Stomach (tissue), 9 donors: ENCODE measurements around the gene TALDO1. TPM values are rescaled to one million over a fixed set of nuclear protein-coding genes. Genes with fewer than 3 reads are reported as not detected.

Experiments used
- DNase-seq, 2 donors: peaks; one replicate each; pipeline versions ENCODE4 v3.0.0 to v3.0.0-alpha.2; 2013 to 2019
- H3K27ac ChIP-seq, 5 donors: fragments of 200-600 bp in 4 of 5; sonication (generic) in 4 of 5; one replicate each; pipeline ENCODE4 v1.5.1; 2013 to 2019; ENCODE audit warnings: mild to moderate bottlenecking in 1 of 5, moderate library complexity in 1 of 5
- H3K27me3 ChIP-seq, 3 donors: fragments of 200-600 bp; sonication (generic); one replicate each; pipeline ENCODE4 v1.5.1; 2017 to 2019; ENCODE audit warnings: mixed run types in 1 of 3
- H3K36me3 ChIP-seq, 4 donors: fragments of 200-600 bp; sonication (generic); 1 replicate in 3 of 4; 2 replicates in 1 of 4; pipeline ENCODE4 v1.5.1; 2016 to 2019
- H3K4me1 ChIP-seq, 4 donors: fragments of 200-600 bp; sonication (generic); one replicate each; pipeline ENCODE4 v1.5.1; 2016 to 2019
- H3K4me3 ChIP-seq, 4 donors: fragments of 200-600 bp; sonication (generic) in 3 of 4; one replicate each; pipeline ENCODE4 v1.5.1; 2016 to 2019; ENCODE audit warnings: mild to moderate bottlenecking in 1 of 4
- H3K9me3 ChIP-seq, 4 donors: fragments of 200-600 bp; sonication (generic); one replicate each; pipeline ENCODE4 v1.5.1; 2016 to 2019
- CTCF ChIP-seq, 7 experiments: fragments of 450-650 bp in 4 of 7; fragments of 200-600 bp in 3 of 7; sonication (generic) in 3 of 7; IDR thresholded peaks; one replicate each; pipeline ENCODE4 v1.5.1; 2016 to 2019; ENCODE audit warnings: antibody characterized with exemption in 7 of 7, control low read depth in 2 of 7, mild to moderate bottlenecking in 1 of 7
- EP300 ChIP-seq: sonication (generic); formaldehyde crosslinking; IDR thresholded peaks from one replicate; pipeline ENCODE4 v1.6.1; 2017; ENCODE audit warnings: antibody characterized with exemption
- POLR2A ChIP-seq, 4 donors: fragments of 450-650 bp; IDR thresholded peaks; one replicate each; pipeline ENCODE4 v1.6.1; 2016; ENCODE audit warnings: antibody characterized with exemption in 4 of 4, control low read depth in 2 of 4, mild to moderate bottlenecking in 1 of 4, moderate library complexity in 1 of 4
- POLR2AphosphoS5 ChIP-seq, 3 donors: sonication (generic); formaldehyde crosslinking; IDR thresholded peaks; one replicate each; pipeline ENCODE4 v1.6.1; 2016; ENCODE audit warnings: antibody characterized with exemption in 3 of 3
- whole genome bisulfite sequencing, 5 donors: extraction: QIAGEN DNeasy Blood & Tissue Kit in 3 of 5; methylation state at CpG; one replicate each; pipeline versions ENCODE4 v1.1.5 to v1.1.7; 2013 to 2018; 5-methylcytosine and 5-hydroxymethylcytosine counted together
- intact Hi-C: fragments of 100-400 bp; cut with DNase I; formaldehyde crosslinking; loops from one replicate; pipeline ENCODE4 v1.15.1; 2023; ENCODE audit warnings: low total_unique reads
- polyA plus RNA-seq, 3 donors: library from polyadenylated mRNA; stranded (reverse); fragments of 200-250 nt; gene quantifications; one replicate each; pipeline ENCODE4 v1.2.3, GENCODE V29; 2013
- total RNA-seq, 5 donors: library from RNA; depleted of rRNA; stranded (reverse); fragments of >200 nt; gene quantifications; one replicate each; pipeline versions ENCODE4 v1.1.0 to v1.2.3, GENCODE V29; 2014 to 2016
- donor health status: healthy with polysubstance abuse.
- donor health status: Bipolar disorder and iron deficiency.
- donor health status: healthy.

TALDO1 gene
- total and polyA plus RNA-seq, 8 donors: 85.9 to 258 (median 180) TPM

- peaks cover 0 to under 1% (median under 1%) of the 10 kb centered on the region in 4 donors for H3K36me3 ChIP-seq
- H3K27me3 ChIP-seq: no peaks in the 10 kb centered on the region
- no peaks in the 10 kb centered on the region for H3K9me3 ChIP-seq
- WGBS, 5 donors: 25 to 43% (median 26%) methylated on average over 26 to 46 of the region's 46 CpGs
- peaks cover 25 to 47% (median 32%) of the 10 kb centered on the region in 4 donors for H3K4me1 ChIP-seq
- intact Hi-C loops: no loop called here
- TF ChIP-seq POLR2A (IDR thresholded peaks at IDR 0.05) (no peak), EP300 (no peak), CTCF (IDR thresholded peaks at IDR 0.05) (no peak), POLR2AphosphoS5 (IDR thresholded peaks at IDR 0.05) (no peak)
- peak overlapping the region; percentile 90 to 100 (median 96) for H3K4me3 ChIP-seq
- no peak for DNase-seq
- peak overlapping the region; percentile 93 to 99 (median 96) for H3K27ac ChIP-seq
These were observed 741 bp upstream of the TALDO1 start for GRCh38 chr11:746289-747157.

GRCh38 chr11:748007-748359 is 719 bp downstream of the TALDO1 start:
- Histone ChIP-seq H3K4me3 (peak overlapping the region; percentile 90 to 100 (median 96)), H3K9me3 (no peaks in the 10 kb centered on the region), H3K4me1 (peaks cover 25 to 53% (median 32%) of the 10 kb centered on the region in 4 donors), H3K36me3 (peaks cover 4 to 14% (median 13%) of the 10 kb centered on the region in 4 donors), H3K27ac (peak overlapping the region; percentile 93 to 99 (median 96)), H3K27me3 (no peaks in the 10 kb centered on the region)
- TF ChIP-seq CTCF (IDR thresholded peaks at IDR 0.05) (no peak), POLR2A (IDR thresholded peaks at IDR 0.05) (no peak), POLR2AphosphoS5 (IDR thresholded peaks at IDR 0.05) (no peak), EP300 (no peak)
- peak in 1 of 2 donors; percentile 36 for DNase-seq
- intact Hi-C loops: no loop called here
- WGBS, 5 donors: 0 to 11% (median 1%) methylated on average over 2 to 18 of the region's 18 CpGs

- intact Hi-C loops: no loop called here
- H3K27me3 ChIP-seq: no peaks in the 10 kb centered on the region
- peak overlapping the region in 2 of 4 donors; percentile 24 to 90 for H3K4me3 ChIP-seq
- no peak for TF ChIP-seq CTCF (IDR thresholded peaks at IDR 0.05)
- no peak for TF ChIP-seq POLR2A (IDR thresholded peaks at IDR 0.05)
- no peak for TF ChIP-seq POLR2AphosphoS5 (IDR thresholded peaks at IDR 0.05)
- no peak for TF ChIP-seq EP300
- H3K4me1 ChIP-seq: peaks cover 25 to 62% (median 32%) of the 10 kb centered on the region in 4 donors
- H3K9me3 ChIP-seq: no peaks in the 10 kb centered on the region
- H3K36me3 ChIP-seq: peaks cover 4 to 25% (median 16%) of the 10 kb centered on the region in 4 donors
- H3K27ac ChIP-seq: peak overlapping the region in 2 of 5 donors; percentile 14 to 99
- no peak for DNase-seq
- WGBS, 5 donors: 59 to 70% (median 70%) methylated on average over 2 of the region's 2 CpGs
These were observed 2.5 kb downstream of the TALDO1 start for GRCh38 chr11:749731-750130.

- no peaks in the 10 kb centered on the region for H3K27me3 ChIP-seq
- H3K36me3 ChIP-seq: peaks cover 74 to 98% (median 97%) of the 10 kb centered on the region in 4 donors
- no peak overlapping the region for H3K27ac ChIP-seq
- H3K4me3 ChIP-seq: no peak overlapping the region
- intact Hi-C loops: no loop called here
- TF ChIP-seq CTCF (IDR thresholded peaks at IDR 0.05) (no peak), POLR2A (IDR thresholded peaks at IDR 0.05) (no peak), EP300 (no peak), POLR2AphosphoS5 (IDR thresholded peaks at IDR 0.05) (no peak)
- no peaks in the 10 kb centered on the region for H3K9me3 ChIP-seq
- no peak for DNase-seq
- peaks cover 5 to 30% (median 19%) of the 10 kb centered on the region in 4 donors for H3K4me1 ChIP-seq
These were observed 13.0 kb downstream of the TALDO1 start for GRCh38 chr11:760236-760635.
